A549 (cell line): ENCODE data around the gene BLTP3B. TPM values are rescaled to one million over a fixed set of nuclear protein-coding genes. Genes with fewer than 3 reads are reported as not detected.

Experiments used
- ATAC-seq, 2 experiments: fragments of 200-7000 bp in 1 of 2; fragments of >200 bp in 1 of 2; cut with Nextera tagmentation in 1 of 2; cut with Tn5 transposase in 1 of 2; 3 replicates each; pipeline versions ENCODE4 v1.8.0 to v1.9.1; 2018 to 2020; ENCODE audit warnings: mild to moderate bottlenecking in 1 of 2, moderate library complexity in 1 of 2
- CTCF ChIA-PET: fragments of 300-600 bp; sonication (Branson Sonifier 250); formaldehyde crosslinking; extraction: SDS; loops from one replicate; lab custom pipeline; 2021; ENCODE audit warnings: antibody characterized with exemption, inconsistent platforms; lab: Yijun Ruan, JAX
- POLR2A ChIA-PET: fragments of 350-600 bp; formaldehyde crosslinking; extraction: SDS; loops from one replicate; lab custom pipeline; 2021; ENCODE audit warnings: antibody characterized with exemption, inconsistent platforms; lab: Yijun Ruan, JAX
- DNase-seq, 2 experiments: peaks; one replicate each; pipeline versions ENCODE4 v3.0.0 to v3.0.0-alpha.2; 2011 to 2016; ENCODE audit warnings: low read depth in 1 of 2, low spot score in 1 of 2
- FAIRE-seq: peaks from 2 replicates; lab custom pipeline; 2011; peaks lifted over from hg19 to GRCh38; lab: Jason Lieb, UNC
- H3K27ac ChIP-seq, 2 experiments: fragments of >200 bp; sonication (Bioruptor Twin); formaldehyde crosslinking; 3 replicates each; pipeline ENCODE4 v1.5.1; 2016 to 2017
- H3K4me1 ChIP-seq: fragments of >200 bp; sonication (Bioruptor Twin); formaldehyde crosslinking; 3 replicates; pipeline ENCODE4 v1.6.1; 2016
- H3K4me2 ChIP-seq: fragments of >200 bp; sonication (Bioruptor Twin); formaldehyde crosslinking; 3 replicates; pipeline ENCODE4 v1.6.1; 2016
- H3K4me3 ChIP-seq: fragments of >200 bp; sonication (Bioruptor Twin); formaldehyde crosslinking; 3 replicates; pipeline ENCODE4 v1.5.1; 2016
- H3K9me3 ChIP-seq: fragments of >200 bp; sonication (Bioruptor Twin); formaldehyde crosslinking; 3 replicates; pipeline ENCODE4 v1.6.1; 2016
- CBX2 ChIP-seq: fragments of 200-600 bp; sonication (generic); IDR thresholded peaks from 2 replicates; pipeline ENCODE4 v1.6.1; 2016; ENCODE audit warnings: low read depth, mild to moderate bottlenecking, borderline replicate concordance
- EHF ChIP-seq: fragments of 250-450 bp; sonication (Bioruptor Pico); IDR thresholded peaks from 2 replicates; pipeline ENCODE4 v1.5.0; 2020; ENCODE audit warnings: mild to moderate bottlenecking
- JUNB ChIP-seq: fragments of >200 bp; sonication (Bioruptor Twin); formaldehyde crosslinking; IDR thresholded peaks from 2 replicates; pipeline ENCODE4 v1.6.1; 2016
- MYC ChIP-seq: IDR thresholded peaks from 2 replicates; pipeline ENCODE4 v1.6.1; 2012; ENCODE audit warnings: mild to moderate bottlenecking, inconsistent platforms, low read length, improper control_type of control experiment, borderline replicate concordance
- POLR2AphosphoS2 ChIP-seq: conservative IDR thresholded peaks from 2 replicates; pipeline ENCODE4 v1.6.1; 2012; ENCODE audit warnings: low read length, improper control_type of control experiment, inconsistent platforms
- RFX5 ChIP-seq: fragments of 450-650 bp; IDR thresholded peaks from 2 replicates; pipeline ENCODE4 v1.7.1; 2014; ENCODE audit warnings: antibody characterized with exemption, mild to moderate bottlenecking, moderate library complexity
- TFCP2L1 ChIP-seq: fragments of 250-450 bp; sonication (Bioruptor Pico); IDR thresholded peaks from 2 replicates; pipeline ENCODE4 v1.5.0; 2021; ENCODE audit warnings: mild to moderate bottlenecking
- ZNF302 ChIP-seq: fragments of 250-450 bp; sonication (Bioruptor Pico); IDR thresholded peaks from 2 replicates; pipeline ENCODE4 v1.9.0; 2021; ENCODE audit warnings: inconsistent platforms, mild to moderate bottlenecking, moderate library complexity
- WGBS: methylation state at CpG from one replicate; pipeline ENCODE4 v1.1.6; 2017; ENCODE audit errors: missing lambda C conversion rate; 5-methylcytosine and 5-hydroxymethylcytosine counted together
- polyA plus RNA-seq, 4 experiments: library from polyadenylated mRNA; depleted of rRNA in 3 of 4; stranded (reverse); fragments of >200 nt; fragmentation: RNase III in 1 of 4; extraction: RNeasy Plus Mini Kit Qiagen cat#74134 plus additional on column Dnase treatment in 1 of 4; gene quantifications; 2 replicates in 3 of 4; 3 replicates in 1 of 4; pipeline ENCODE4 v1.2.3, GENCODE V29; 2011 to 2017
- TF ChIP-seq, protein P1 (sequence below): fragments of 250-450 bp; sonication (Bioruptor Pico); IDR thresholded peaks from 2 replicates; pipeline ENCODE4 v1.5.0; 2021; ENCODE audit warnings: mild to moderate bottlenecking, moderate library complexity, borderline replicate concordance
- TF ChIP-seq, protein P2 (sequence below): fragments of 150-350 bp; IDR thresholded peaks from 2 replicates; pipeline ENCODE4 v1.6.1; 2014; ENCODE audit warnings: low read depth, mild to moderate bottlenecking, low read length
- TF ChIP-seq, protein P3 (sequence below): IDR thresholded peaks from 2 replicates; pipeline ENCODE4 v1.6.1; 2012; ENCODE audit warnings: low read depth, borderline replicate concordance
- TF ChIP-seq, protein P4 (sequence below): IDR thresholded peaks from 2 replicates; pipeline ENCODE4 v1.6.1; 2012
- TF ChIP-seq, protein P5 (sequence below): IDR thresholded peaks from 2 replicates; pipeline ENCODE4 v1.6.1; 2012

The BLTP3B gene
- polyA plus RNA-seq, 2 of the 4 experiments (the other 2 are of a cell fraction): 11.2 to 38.8 TPM

DNA sequence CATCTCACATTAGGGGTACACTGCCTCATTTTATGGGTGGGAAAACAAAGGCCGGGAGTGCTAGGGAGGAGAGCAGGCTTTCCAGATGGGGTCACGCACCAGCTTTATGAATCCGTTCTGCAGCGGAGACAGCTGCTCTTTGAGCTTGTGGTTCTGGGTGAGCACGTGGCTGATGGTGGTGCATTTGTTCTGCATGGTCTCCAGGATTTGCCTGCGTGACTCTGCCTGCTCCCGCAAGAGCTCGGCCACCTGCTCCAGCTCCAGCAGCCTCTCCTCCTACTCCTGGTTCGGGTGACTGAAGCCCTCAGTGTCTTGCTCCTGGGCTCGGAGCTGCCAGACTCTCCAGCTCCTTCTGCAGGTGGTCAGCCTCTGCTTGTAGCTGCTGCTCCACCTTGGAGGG, 23.6 kb upstream of the BLTP3B start (continued):
- TF ChIP-seq, protein P1, sequence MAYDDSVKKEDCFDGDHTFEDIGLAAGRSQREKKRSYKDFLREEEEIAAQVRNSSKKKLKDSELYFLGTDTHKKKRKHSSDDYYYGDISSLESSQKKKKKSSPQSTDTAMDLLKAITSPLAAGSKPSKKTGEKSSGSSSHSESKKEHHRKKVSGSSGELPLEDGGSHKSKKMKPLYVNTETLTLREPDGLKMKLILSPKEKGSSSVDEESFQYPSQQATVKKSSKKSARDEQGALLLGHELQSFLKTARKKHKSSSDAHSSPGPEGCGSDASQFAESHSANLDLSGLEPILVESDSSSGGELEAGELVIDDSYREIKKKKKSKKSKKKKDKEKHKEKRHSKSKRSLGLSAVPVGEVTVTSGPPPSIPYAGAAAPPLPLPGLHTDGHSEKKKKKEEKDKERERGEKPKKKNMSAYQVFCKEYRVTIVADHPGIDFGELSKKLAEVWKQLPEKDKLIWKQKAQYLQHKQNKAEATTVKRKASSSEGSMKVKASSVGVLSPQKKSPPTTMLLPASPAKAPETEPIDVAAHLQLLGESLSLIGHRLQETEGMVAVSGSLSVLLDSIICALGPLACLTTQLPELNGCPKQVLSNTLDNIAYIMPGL: no peak
- TF ChIP-seq EHF (CRISPR knock-in tag) (no peak), ZNF302 (CRISPR knock-in tag) (no peak)

DNA sequence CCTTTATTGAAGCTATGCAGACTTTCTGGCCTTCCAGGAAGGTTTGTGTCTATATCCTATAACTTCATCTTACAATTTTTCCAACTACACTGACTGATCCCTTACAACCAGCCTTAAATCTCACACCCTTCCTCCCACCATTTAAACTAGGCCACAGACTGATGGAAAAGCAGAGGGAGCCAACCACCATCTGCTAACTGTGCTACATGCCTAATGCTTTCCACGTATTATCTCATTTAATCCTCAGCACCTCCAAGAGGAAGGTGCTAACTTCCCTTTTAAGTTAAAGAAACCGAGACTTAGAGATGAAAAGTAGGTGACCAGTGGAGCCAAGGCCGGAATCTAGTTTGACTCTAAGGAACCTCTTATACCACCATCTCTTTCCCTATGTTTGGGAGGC, 22.7 kb upstream of the BLTP3B start:
- ATAC-seq: no peak
- TF ChIP-seq JUNB: no peak
- TF ChIP-seq TFCP2L1 (CRISPR knock-in tag): no peak
- TF ChIP-seq, protein P2, sequence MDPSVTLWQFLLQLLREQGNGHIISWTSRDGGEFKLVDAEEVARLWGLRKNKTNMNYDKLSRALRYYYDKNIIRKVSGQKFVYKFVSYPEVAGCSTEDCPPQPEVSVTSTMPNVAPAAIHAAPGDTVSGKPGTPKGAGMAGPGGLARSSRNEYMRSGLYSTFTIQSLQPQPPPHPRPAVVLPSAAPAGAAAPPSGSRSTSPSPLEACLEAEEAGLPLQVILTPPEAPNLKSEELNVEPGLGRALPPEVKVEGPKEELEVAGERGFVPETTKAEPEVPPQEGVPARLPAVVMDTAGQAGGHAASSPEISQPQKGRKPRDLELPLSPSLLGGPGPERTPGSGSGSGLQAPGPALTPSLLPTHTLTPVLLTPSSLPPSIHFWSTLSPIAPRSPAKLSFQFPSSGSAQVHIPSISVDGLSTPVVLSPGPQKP: no peak
- TF ChIP-seq, protein P3, sequence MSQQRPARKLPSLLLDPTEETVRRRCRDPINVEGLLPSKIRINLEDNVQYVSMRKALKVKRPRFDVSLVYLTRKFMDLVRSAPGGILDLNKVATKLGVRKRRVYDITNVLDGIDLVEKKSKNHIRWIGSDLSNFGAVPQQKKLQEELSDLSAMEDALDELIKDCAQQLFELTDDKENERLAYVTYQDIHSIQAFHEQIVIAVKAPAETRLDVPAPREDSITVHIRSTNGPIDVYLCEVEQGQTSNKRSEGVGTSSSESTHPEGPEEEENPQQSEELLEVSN: no peak
- no peak for TF ChIP-seq POLR2AphosphoS2
- H3K4me1 ChIP-seq: peaks cover 9% of the 10 kb centered on the region
- no peak overlapping the region for H3K27ac ChIP-seq
- no peak overlapping the region for H3K4me3 ChIP-seq
- no peak overlapping the region for H3K4me2 ChIP-seq
- WGBS: 70% methylated on average over 3 of the region's 3 CpGs
- no peaks in the 10 kb centered on the region for H3K9me3 ChIP-seq
- DNase-seq: no peak
- FAIRE-seq: no peak
- POLR2A ChIA-PET: no interaction called here
- CTCF ChIA-PET: interaction anchor here (0.6 to 6.7 kb wide), 4 partner anchors 11 to 1409 kb away, joined by 3 to 43 read pairs (median 3); no protein-coding TSS in a partner anchor

DNA sequence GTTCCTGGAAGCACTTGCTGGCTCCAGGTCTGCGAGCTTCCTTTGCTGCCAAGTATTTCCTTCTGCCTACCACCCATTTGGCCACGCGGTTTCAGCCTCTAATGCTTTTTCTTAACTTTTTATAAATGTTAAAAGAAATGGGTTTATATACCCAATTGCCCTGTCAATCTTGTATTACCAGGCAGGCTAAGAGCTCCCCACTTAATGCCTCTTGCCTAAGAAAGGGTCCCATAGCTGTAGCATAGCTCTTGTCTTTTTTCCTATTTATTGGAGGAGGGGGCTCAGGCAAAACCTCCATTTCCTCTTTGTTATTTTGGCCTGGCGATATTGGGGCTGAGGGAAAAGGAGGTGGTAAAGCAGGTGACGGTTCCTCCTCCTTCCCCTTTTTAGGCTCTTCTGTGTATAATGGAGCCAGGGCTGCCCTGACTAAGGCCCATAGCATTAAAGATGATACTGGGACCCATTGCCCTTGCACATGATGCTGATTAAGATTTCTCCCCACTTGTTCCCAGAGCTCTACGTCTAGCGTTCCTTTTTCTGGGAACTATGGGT, 21.6 kb upstream of the BLTP3B start:
- FAIRE-seq (no peak), ATAC-seq (peak in 1 of 2 experiments; percentile 20; a peak in 3 of 6 replicates), DNase-seq (no peak)
- WGBS: 54% methylated on average over 7 of the region's 7 CpGs
- CTCF ChIA-PET: interaction anchor here (0.6 to 6.7 kb wide), 9 partner anchors 10 to 38 kb away, joined by 3 to 43 read pairs (median 4); no protein-coding TSS in a partner anchor
- POLR2A ChIA-PET: interaction anchor here (1.1 kb wide), 1 partner anchor 36 kb away, joined by 5 read pairs; the partner anchor contains the start of gene ACTR6
- Histone ChIP-seq H3K4me1 (peaks cover 9% of the 10 kb centered on the region), H3K27ac (peak overlapping the region in 1 of 2 experiments; percentile 69; a peak in 2 of 6 replicates), H3K4me3 (peak overlapping the region; percentile 44; the same call in 2 of the 3 replicates), H3K9me3 (no peaks in the 10 kb centered on the region), H3K4me2 (peak overlapping the region; percentile 83)
- TF ChIP-seq CBX2 (no peak), MYC (no peak), RFX5 (no peak)
- TF ChIP-seq, protein P2: no peak
- TF ChIP-seq, protein P4, sequence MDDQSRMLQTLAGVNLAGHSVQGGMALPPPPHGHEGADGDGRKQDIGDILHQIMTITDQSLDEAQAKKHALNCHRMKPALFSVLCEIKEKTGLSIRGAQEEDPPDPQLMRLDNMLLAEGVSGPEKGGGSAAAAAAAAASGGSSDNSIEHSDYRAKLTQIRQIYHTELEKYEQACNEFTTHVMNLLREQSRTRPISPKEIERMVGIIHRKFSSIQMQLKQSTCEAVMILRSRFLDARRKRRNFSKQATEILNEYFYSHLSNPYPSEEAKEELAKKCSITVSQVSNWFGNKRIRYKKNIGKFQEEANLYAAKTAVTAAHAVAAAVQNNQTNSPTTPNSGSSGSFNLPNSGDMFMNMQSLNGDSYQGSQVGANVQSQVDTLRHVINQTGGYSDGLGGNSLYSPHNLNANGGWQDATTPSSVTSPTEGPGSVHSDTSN: no peak
- TF ChIP-seq, protein P5, sequence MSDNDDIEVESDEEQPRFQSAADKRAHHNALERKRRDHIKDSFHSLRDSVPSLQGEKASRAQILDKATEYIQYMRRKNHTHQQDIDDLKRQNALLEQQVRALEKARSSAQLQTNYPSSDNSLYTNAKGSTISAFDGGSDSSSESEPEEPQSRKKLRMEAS: no peak
